Activated CD8-positive, alpha-beta memory T cell treated with anti-CD3 and anti-CD28 coated beads, Interleukin-2, amount 50 U/mL, for 48 hours (primary cell): ENCODE measurements around the gene TMIGD2.
"Not testable (repeated sequence)": the region's sequence is repeated elsewhere in the genome, so short reads cannot be mapped to it uniquely, and the experiment has no call there.

Experiments
- DNase-seq: peaks from one replicate; pipeline ENCODE4 v3.0.0-alpha.2; 2020

The TMIGD2 gene

DNA sequence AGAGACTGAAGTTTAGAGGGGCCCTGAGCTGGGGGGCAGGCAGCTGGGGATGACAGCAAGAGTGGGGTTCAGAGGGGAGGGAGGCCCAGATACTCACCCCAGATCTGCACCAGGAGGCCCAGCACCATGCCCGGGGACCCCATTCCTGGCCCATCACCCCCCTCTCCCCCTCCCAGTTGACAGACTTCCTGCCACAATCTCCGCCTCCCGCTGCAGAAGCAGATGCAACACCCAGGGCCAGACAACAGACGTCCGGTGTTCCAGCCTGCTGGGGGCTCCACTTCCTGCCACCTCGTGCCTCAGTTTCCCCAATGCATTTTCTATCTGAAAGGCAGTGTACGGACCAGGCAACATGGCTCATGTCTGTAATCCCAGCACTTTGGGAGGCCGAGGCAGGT lies at the start of gene TMIGD2:
TMIGD2 (minus strand) TSS at position 147 of the 398 bp plus-strand sequence; CDS start at position 143, 4 bp downstream.
- DNase-seq = no peak

GRCh38 chr19:4350726-4351125 lies 48.5 kb upstream of the TMIGD2 start:
- DNase-seq = no peak

DNA sequence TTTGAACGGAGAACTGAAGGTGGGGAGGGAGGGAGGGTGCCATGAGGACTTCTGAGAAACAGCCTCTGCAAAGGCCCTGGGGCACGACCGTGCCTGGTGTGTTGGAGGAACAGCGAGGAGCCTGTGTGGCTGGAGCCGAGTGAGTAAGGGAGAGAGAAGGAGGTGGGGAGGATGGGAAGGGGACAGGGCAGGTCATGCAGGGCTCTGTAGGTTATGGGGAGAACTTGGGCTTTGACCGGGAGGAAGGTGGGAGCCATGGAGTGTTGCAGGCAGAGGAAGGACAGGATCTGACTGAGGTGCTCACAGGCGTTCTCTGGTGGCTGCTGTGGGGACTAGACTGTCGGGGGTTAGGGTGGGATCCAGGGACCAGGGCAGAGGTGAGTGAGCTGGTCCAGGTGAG lies 47.9 kb upstream of the TMIGD2 start:
- DNase-seq = no peak

DNA sequence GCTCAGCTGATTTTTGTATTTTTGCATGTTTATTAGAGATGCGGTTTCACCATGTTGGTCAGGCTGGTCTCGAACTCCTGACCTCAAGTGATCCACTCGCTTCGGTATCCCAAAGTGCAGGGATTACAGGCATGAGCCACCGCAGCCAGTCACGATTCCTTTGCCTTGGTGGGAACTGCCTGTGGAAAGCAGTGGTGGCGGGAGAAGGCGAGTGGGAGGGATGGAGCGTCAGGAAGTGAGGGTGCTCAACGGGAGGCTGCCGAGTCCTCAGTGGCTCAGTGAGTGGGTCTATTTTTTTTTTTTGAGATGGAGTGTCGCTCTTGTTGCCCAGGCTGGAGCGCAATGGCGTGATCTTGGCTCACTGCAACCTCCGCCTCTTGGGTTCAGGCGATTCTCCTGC lies 47.0 kb upstream of the TMIGD2 start:
- not testable (repeated sequence) for DNase-seq

DNA sequence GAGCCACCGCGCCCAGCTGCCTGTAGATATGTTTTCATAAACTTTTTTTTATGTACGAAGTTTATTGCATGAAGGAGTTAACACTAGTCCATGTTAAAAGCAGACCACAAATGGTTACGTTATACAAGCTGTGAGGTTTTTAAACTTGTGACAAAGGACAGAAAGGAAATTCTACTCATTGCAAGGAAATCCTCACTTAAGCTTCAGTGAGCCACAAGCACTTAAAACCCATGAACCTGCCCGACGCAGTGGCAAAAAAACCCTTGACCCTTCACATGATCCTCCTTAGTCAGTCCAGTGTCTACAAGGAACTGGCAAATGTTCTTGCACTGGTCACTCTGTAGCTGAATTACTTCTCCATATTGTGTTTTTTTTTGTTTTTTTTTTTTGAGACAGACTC lies 45.3 kb upstream of the TMIGD2 start:
- DNase-seq = no peak

GRCh38 chr19:4346020-4346383 lies 43.8 kb upstream of the TMIGD2 start:
- no peak for DNase-seq

DNA sequence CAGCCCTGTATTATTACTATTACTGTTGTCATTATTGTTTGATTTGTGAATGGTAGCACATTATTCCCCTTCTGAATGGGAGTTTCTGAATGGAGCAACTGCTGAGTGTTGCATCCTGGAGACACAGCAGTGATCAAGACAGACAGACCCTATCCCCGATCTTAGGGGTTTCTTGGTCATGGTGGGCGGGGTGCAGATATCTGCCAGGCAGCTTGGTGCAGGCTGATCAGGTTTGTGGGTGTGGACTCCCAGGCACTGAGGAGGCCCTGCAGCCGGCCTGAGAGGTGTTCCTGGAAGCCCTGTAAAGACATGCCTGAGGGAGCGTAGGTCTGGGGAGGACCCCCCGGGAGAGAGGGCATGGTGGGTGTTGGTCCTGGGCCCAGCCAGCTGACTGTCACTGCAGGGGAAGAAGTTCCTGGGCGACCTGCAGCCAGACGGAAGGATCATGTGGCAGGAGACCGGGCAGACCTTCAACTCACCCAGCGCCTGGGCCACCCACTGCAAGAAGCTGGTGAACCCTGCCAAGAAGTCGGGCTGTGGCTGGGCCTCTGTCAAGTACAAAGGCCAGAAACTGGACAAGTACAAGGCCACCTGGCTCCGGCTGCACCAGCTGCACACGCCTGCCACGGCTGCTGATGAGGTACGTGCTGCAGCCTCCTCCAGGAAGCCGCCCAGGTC lies 43.3 kb upstream of the TMIGD2 start:
- no peak for DNase-seq

DNA sequence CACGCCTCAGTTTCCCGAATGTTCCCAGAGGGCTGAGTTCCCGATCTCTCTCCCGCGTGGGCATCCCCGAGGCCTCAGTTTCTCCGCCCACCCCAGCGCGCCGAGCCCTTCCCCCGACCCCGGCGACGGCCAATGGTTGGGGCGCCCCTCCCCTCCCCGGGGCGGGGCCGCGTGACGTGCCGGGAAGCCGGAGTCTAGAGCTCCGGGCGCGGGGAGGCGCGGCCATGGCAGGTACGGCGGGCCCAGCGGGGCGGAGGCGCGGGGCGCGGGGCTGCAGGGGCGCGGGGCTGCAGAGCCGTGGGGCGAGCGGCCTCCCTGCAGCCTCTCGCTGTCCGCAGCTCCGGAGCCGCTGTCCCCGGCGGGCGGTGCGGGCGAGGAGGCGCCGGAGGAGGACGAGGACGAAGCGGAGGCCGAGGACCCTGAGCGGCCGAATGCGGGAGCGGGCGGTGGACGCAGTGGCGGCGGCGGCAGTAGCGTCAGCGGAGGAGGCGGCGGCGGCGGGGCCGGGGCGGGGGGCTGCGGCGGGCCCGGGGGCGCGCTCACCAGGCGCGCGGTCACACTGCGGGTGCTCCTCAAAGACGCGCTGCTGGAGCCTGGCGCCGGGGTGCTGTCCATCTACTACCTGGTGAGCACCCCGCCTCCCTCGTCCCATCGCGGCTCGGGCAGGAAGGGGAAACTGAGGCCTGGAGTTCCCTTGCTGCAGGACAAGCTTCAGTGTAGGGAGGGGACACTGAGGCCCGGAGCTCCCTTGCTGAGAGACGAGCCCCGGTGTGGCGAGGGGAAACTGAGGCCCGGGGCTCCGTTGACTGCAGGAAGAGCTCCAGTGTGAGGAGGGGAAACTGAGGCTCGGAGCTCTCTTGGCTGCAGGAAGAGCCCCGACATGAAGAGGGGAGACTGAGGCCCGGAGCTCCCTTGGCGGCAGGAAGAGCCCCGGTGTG lies 41.5 kb upstream of the TMIGD2 start, which contains the start of gene MPND:
MPND (plus strand) TSS at position 193 of the 938 bp plus-strand sequence; CDS start at position 225, 32 bp downstream.
- DNase-seq = peak; percentile 97

- peak; percentile 92 for DNase-seq
These were observed 40.6 kb upstream of the TMIGD2 start for GRCh38 chr19:4342615-4343369.

DNA sequence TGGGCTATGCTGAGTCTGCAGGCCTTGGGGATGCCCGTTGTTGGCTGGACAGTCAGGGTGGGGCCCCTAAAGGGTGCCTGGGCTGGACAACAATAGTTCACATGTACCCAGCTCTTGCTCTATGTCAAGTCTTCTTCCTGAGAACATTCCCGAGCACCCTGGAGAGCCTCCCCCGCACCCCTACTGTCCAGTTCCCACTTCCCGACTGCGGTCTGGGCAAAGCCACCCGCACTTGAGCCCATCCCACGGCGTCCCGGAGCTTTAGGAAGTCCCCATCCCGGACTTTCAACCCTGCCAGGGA lies 40.1 kb upstream of the TMIGD2 start:
- DNase-seq = no peak

GRCh38 chr19:4338441-4339355 lies 36.5 kb upstream of the TMIGD2 start, which contains the start of gene STAP2:
Gene STAP2, minus strand, starts transcription at chr19:4338827. Its CDS starts 74 bp downstream, at chr19:4338753.
- DNase-seq = no peak

GRCh38 chr19:4337906-4338440 lies 35.8 kb upstream of the TMIGD2 start:
- no peak for DNase-seq

- no peak for DNase-seq
These were observed 32.9 kb upstream of the TMIGD2 start for GRCh38 chr19:4334929-4335570.

DNA sequence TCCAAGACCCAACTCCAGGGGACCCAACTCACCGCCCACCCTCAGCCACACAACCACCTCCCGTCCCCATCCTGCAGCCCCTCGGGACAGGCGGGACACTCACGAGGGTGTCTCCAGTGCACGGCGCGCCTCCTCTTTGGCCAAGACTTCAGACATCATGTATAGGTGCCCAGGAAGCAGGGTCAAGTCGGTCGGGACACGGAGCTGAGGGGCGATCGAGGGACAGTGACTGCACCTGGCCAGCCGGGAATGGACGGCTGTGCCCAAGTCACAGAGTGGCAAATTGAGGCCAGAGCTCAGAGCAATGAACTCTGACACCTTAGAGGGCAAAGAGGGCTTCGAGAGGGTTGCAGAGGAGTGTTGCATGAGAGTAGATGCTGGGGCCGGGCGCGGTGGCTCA lies 27.7 kb upstream of the TMIGD2 start:
- DNase-seq = no peak

GRCh38 chr19:4328991-4329681 lies 26.9 kb upstream of the TMIGD2 start:
- DNase-seq = peak; percentile 85

DNA sequence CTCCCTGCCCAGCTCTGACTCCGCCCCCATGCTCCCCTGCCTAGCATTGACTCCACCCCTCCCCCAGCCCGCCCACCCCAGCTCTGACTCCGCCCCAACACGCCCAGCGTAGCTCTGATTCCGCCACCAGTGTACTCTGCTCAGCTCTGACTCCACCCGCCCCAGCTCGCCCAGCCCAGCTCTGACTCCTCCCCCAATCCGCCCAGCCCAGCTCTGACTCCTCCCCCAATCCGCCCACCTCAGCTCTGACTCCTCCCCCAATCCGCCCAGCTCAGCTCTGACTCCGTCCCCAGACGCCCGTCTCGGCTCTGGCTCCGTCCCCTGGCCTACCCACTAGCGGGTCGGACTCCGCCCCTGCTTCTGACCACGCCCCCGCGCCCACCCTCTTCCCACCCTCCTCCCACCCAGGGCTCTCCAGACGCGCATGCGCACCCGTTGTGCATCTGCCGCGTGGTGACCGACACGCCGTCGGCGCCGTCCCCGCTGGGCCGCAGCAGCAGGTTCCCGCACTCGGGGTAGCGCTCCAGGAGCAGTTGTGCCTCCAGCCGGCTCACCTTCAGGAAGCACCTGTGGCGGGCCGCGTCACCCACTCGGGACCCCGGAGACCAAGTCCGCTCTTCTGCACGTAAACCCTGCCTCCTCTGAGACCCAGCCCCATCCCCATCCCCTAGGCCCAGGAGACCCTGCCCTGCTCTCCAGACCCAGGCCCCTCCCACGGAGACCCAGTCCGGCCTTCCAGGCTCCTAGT lies 26.2 kb upstream of the TMIGD2 start:
- peak; percentile 100 for DNase-seq

GRCh38 chr19:4327877-4328242 lies 25.7 kb upstream of the TMIGD2 start:
- no peak for DNase-seq

DNA sequence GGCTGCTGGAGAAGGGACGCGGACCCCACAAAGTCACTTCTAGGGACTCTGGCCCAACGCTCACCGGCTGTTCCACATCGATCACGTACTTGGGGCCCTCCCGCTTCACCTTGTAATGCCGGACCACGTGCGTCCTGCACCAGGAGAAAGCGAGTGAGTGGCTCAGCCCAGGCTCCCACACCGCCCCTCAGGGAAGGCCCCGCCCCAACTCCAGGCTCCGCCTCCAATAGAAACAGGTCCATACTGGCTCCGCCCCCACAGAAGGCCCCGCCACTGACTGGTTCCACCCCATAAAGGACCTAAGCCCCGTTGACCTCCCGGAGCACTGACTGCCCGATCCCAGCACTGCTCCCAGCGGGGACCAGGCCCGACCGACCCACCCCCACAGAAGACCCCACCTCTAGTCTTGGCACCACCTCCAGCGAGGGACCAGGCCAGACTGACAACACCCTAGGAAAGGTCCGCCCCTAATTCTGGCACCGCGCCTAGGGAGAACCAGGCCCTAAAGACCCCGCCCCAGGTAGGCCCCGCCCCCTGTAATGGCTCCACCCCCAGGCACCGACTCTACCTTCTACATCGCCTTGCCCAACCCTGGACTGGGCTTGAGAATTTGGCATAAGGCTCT lies 25.2 kb upstream of the TMIGD2 start:
- DNase-seq = peak; percentile 91

- no peak for DNase-seq
These were observed 24.7 kb upstream of the TMIGD2 start for GRCh38 chr19:4326837-4327251.
